Neuronal stem cell (in vitro differentiated cells): ENCODE results near the gene ABHD3.
A peak's percentile ranks its signal among the peaks of the same experiment; 100 is the strongest.
"Not testable (repeated sequence)": the region's sequence is repeated elsewhere in the genome, so short reads cannot be mapped to it uniquely, and the experiment has no call there.

Experiments
- DNase-seq: peaks from one replicate; pipeline ENCODE4 v3.0.0-alpha.2; 2013; ENCODE audit warnings: low spot score
- H2AFZ ChIP-seq: one replicate; pipeline ENCODE4 v1.6.1; 2013; ENCODE audit warnings: mild to moderate bottlenecking, low read length, inconsistent platforms
- H2AK5ac ChIP-seq: 2 replicates; pipeline ENCODE4 v1.6.1; 2013; ENCODE audit warnings: low read depth, mild to moderate bottlenecking, inconsistent platforms, low read length, moderate library complexity, mixed read lengths
- H2BK120ac ChIP-seq: 2 replicates; pipeline ENCODE4 v1.6.1; 2013; ENCODE audit warnings: low read depth, mild to moderate bottlenecking, inconsistent platforms, low read length, moderate library complexity, mixed read lengths
- H2BK12ac ChIP-seq: one replicate; pipeline ENCODE4 v1.6.1; 2013; ENCODE audit warnings: low read length, inconsistent platforms
- H2BK15ac ChIP-seq: 2 replicates; pipeline ENCODE4 v1.6.1; 2013; ENCODE audit warnings: mild to moderate bottlenecking, low read length, inconsistent platforms, mixed read lengths
- H2BK5ac ChIP-seq: one replicate; pipeline ENCODE4 v1.6.1; 2013; ENCODE audit warnings: inconsistent platforms, mild to moderate bottlenecking, low read length, moderate library complexity
- H3K14ac ChIP-seq: one replicate; pipeline ENCODE4 v1.6.1; 2013; ENCODE audit warnings: low read length, inconsistent platforms
- H3K18ac ChIP-seq: 2 replicates; pipeline ENCODE4 v1.6.1; 2013; ENCODE audit warnings: low read length, inconsistent platforms
- H3K23ac ChIP-seq: 2 replicates; pipeline ENCODE4 v1.6.1; 2013; ENCODE audit warnings: low read depth, mild to moderate bottlenecking, mixed read lengths, low read length, inconsistent platforms; ENCODE audit not compliant: poor library complexity
- H3K27ac ChIP-seq: replicated peaks from 3 replicates; pipeline ENCODE4 v1.5.1; 2013; ENCODE audit warnings: low read length, inconsistent platforms
- H3K27me3 ChIP-seq, 3 experiments: 2 replicates each; pipeline ENCODE4 v1.6.1; 2013; ENCODE audit warnings: low read length in 3 of 3, mild to moderate bottlenecking in 2 of 3, inconsistent platforms in 1 of 3, low read depth in 1 of 3, mixed read lengths in 1 of 3, moderate library complexity in 1 of 3; ENCODE audit not compliant: control insufficient read depth in 3 of 3, insufficient read depth in 3 of 3
- H3K36me3 ChIP-seq, 2 donors: replicated peaks in 1 of 2; 2 replicates each; pipeline ENCODE4 v1.6.1; 2013; ENCODE audit warnings: low read length in 2 of 2; ENCODE audit not compliant: control insufficient read depth in 2 of 2, insufficient read depth in 2 of 2
- H3K4ac ChIP-seq: 2 replicates; pipeline ENCODE4 v1.6.1; 2013; ENCODE audit warnings: inconsistent platforms, mild to moderate bottlenecking, low read length, moderate library complexity
- H3K4me1 ChIP-seq, 2 donors: 1 replicate in 1 of 2; 2 replicates in 1 of 2; pipeline ENCODE4 v1.6.1; 2013; ENCODE audit warnings: low read length in 2 of 2, low read depth in 1 of 2; ENCODE audit not compliant: control insufficient read depth in 2 of 2, insufficient read depth in 1 of 2
- H3K4me2 ChIP-seq: one replicate; pipeline ENCODE4 v1.6.1; 2013; ENCODE audit warnings: mild to moderate bottlenecking, low read length, inconsistent platforms; ENCODE audit not compliant: insufficient read depth, poor library complexity, severe bottlenecking
- H3K4me3 ChIP-seq, 2 donors: 2 replicates each; pipeline ENCODE4 v1.5.1; 2013; ENCODE audit warnings: low read length in 2 of 2, mild to moderate bottlenecking in 2 of 2, inconsistent platforms in 1 of 2, moderate library complexity in 1 of 2
- H3K79me1 ChIP-seq: one replicate; pipeline ENCODE4 v1.6.1; 2013; ENCODE audit warnings: low read depth, mild to moderate bottlenecking, inconsistent platforms, low read length, moderate library complexity
- H3K9ac ChIP-seq: one replicate; pipeline ENCODE4 v1.6.1; 2013; ENCODE audit warnings: mild to moderate bottlenecking, low read depth, low read length, inconsistent platforms; ENCODE audit not compliant: poor library complexity
- H3K9me3 ChIP-seq, 2 donors: replicated peaks in 1 of 2; 2 replicates each; pipeline versions ENCODE3 to v1.6.1; 2013; ENCODE audit warnings: low read length in 2 of 2, mild to moderate bottlenecking in 2 of 2, inconsistent platforms in 1 of 2, low read depth in 1 of 2, mixed read lengths in 1 of 2, moderate library complexity in 1 of 2; ENCODE audit not compliant: control insufficient read depth in 2 of 2, insufficient read depth in 1 of 2
- H4K8ac ChIP-seq: one replicate; pipeline ENCODE4 v1.6.1; 2013; ENCODE audit warnings: low read depth, mild to moderate bottlenecking, inconsistent platforms, low read length, moderate library complexity
- H4K91ac ChIP-seq: one replicate; pipeline ENCODE4 v1.6.1; 2013; ENCODE audit warnings: low read length, low read depth, mild to moderate bottlenecking, inconsistent platforms; ENCODE audit not compliant: poor library complexity
- WGBS, 2 donors: extraction: QIAGEN DNeasy Blood & Tissue Kit; methylation state at CpG; one replicate each; pipeline ENCODE4 v1.1.7; 2013; ENCODE audit warnings: missing lambda C conversion rate in 2 of 2, mixed read lengths in 1 of 2; ENCODE audit not compliant: insufficient read length in 2 of 2, insufficient replicate concordance in 1 of 2; ENCODE audit errors: extremely low coverage in 2 of 2; 5-methylcytosine and 5-hydroxymethylcytosine counted together

Gene ABHD3

DNA sequence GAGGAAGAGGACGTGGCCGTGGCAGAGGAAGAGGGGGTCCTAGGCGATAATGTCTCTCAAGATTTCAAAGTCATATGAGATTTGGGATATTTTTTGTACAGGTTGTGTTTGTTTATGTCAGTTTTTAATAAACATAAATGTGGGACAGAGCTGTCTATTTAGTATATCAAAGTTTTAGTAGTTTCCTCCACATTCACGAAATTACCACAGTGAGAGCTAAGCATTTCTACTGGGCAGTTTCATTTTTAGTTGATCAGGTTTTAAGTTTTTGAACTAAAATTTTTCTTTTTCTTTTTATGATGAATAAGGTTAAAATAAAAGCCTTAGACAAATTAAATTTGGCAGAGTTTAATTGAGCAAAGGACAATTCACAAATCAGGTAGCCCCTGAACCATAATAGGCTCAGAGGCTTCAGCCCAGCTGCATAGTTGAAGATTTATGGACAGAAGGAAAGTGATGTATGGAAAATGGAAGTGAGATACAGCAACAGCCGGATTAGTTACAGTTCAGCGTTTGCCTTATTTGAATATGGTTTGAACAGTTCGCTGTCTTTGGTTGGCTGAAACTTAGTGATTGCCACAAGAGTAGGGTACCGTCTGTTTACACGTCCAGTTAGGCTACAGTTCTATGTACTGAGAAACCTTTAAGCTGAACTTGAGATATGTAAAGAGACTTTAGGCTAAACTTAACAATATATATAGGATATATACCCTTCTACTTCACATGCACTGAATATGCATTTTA lies 75.3 kb downstream of the ABHD3 start:
- H3K4ac ChIP-seq: no peak overlapping the region
- no peaks in the 10 kb centered on the region for H3K4me1 ChIP-seq
- H3K18ac ChIP-seq: no peak overlapping the region
- H3K9me3 ChIP-seq: no peaks in the 10 kb centered on the region
- no peak overlapping the region for H3K9ac ChIP-seq
- no peak overlapping the region for H4K91ac ChIP-seq
- no peak for DNase-seq
- no peak overlapping the region for H3K4me3 ChIP-seq
- peaks cover 13 to 98% of the 10 kb centered on the region in 2 donors for H3K36me3 ChIP-seq
- no peak overlapping the region for H3K23ac ChIP-seq
- H3K4me2 ChIP-seq: no peak overlapping the region
- no peak overlapping the region for H2AFZ ChIP-seq
- no peak overlapping the region for H4K8ac ChIP-seq
- H2BK5ac ChIP-seq: no peak overlapping the region
- H3K79me1 ChIP-seq: peaks cover 5% of the 10 kb centered on the region
- H2BK15ac ChIP-seq: no peak overlapping the region
- H2AK5ac ChIP-seq: no peak overlapping the region
- no peak overlapping the region for H3K27ac ChIP-seq
- no peak overlapping the region for H2BK12ac ChIP-seq
- H3K27me3 ChIP-seq: no peaks in the 10 kb centered on the region
- no peak overlapping the region for H3K14ac ChIP-seq
- WGBS, 2 donors: no CpG with 5 or more reads among the region's 9 CpGs
- H2BK120ac ChIP-seq: no peak overlapping the region

DNA sequence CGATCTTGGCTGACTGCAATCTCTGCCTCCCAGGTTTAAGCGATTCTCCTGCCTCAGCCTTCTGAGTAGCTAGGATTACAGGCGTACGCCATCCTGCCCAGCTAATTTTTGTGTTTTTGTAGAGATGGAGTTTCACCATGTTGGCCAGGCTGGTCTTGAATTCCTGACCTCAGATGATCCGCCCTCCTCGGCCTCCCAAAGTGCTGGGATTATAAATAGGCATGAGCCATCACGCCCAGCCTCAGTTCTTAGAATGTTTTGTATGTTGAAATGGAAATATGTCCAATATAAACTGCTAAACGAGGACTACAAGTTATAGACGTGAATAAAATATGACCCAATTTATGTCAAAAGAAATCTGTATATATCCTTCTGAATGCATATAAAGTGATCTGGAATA lies 82.9 kb downstream of the ABHD3 start:
- WGBS, 2 donors: no CpG with 5 or more reads among the region's 9 CpGs
- not testable (repeated sequence) for H2AFZ ChIP-seq, H3K4ac ChIP-seq, H3K4me1 ChIP-seq, H3K4me3 ChIP-seq, H3K4me2 ChIP-seq, H2BK15ac ChIP-seq, H2BK120ac ChIP-seq, H4K91ac ChIP-seq, H4K8ac ChIP-seq, H2BK5ac ChIP-seq, H3K27me3 ChIP-seq, H3K14ac ChIP-seq, H3K18ac ChIP-seq, H3K79me1 ChIP-seq, H2BK12ac ChIP-seq, H3K9ac ChIP-seq, H3K23ac ChIP-seq, H3K27ac ChIP-seq, DNase-seq, H2AK5ac ChIP-seq
- Histone ChIP-seq H3K9me3 (peaks cover 0 to 15% of the 10 kb centered on the region in 2 donors), H3K36me3 (peaks cover 14 to 96% of the 10 kb centered on the region in 2 donors)

DNA sequence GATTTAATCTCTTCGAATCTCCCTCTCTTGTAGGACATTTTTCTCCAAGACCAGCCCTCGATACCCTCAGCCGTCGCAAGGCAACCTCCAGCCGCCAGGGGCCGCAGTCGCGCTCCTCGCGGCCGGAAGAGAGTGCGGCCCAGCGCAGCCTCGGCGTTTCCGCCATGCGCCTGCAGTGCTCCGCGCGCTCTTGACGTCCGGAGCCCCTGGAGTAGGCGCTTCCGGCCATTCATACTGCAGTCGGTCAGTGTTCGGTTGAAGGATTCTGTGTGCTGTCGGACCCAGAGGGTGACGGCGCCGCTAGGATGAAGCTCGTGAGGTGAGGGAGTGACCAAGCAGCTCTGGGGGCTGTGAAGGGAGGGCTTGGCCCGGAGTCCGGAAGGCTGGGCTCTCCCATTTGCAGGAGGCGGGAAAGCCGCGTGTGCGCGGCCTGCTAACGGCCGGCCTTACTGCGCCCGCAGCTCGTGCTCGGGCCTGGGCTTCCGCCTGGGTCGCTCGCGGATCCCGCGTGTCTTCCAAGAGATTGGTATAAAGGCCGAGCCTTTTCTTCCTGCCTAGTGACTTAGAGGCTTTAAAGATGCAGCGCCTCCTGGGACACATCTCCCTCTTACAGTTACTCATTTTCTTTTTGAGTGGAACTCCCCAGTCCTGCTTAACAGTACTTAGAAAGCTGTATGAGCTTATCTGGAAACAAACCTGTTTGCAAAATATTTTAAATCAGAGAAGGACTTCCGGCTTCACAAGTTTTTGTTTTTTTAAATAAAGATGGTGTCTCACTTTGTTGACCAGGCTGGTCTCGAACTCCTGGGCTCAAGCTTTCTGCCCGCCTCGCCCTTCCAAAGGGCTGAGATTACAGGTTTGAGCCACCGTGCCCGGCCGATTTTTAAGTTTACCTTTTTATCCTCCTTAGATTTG lies 92.2 kb downstream of the ABHD3 start, which contains the start of gene SNRPD1:
SNRPD1 (plus strand) TSS at position 190 of the 915 bp plus-strand sequence; CDS start at position 306, 116 bp downstream.
- peak within 1 kb of the TSS; percentile 95 for H3K23ac ChIP-seq
- H3K27me3 ChIP-seq: no peaks in the 10 kb centered on the region
- H2AK5ac ChIP-seq: no peak within 1 kb of the TSS
- H3K79me1 ChIP-seq: no peaks in the 10 kb centered on the region
- H3K27ac ChIP-seq: peak within 1 kb of the TSS; percentile 90
- H3K4ac ChIP-seq: no peak within 1 kb of the TSS
- peak within 1 kb of the TSS; percentile 98 for H3K18ac ChIP-seq
- DNase-seq: peak; percentile 84
- peak within 1 kb of the TSS; percentile 89 for H3K14ac ChIP-seq
- peaks cover 0 to 23% of the 10 kb centered on the region in 2 donors for H3K9me3 ChIP-seq
- peak within 1 kb of the TSS; percentile 91 to 94 for H3K4me3 ChIP-seq
- H2BK120ac ChIP-seq: no peak within 1 kb of the TSS
- H3K4me2 ChIP-seq: peak within 1 kb of the TSS; percentile 42
- H4K91ac ChIP-seq: peak within 1 kb of the TSS; percentile 30
- peak within 1 kb of the TSS; percentile 89 for H2AFZ ChIP-seq
- WGBS, 2 donors: no CpG with 5 or more reads among the region's 59 CpGs
- H3K36me3 ChIP-seq: peaks cover 6 to 42% of the 10 kb centered on the region in 2 donors
- no peak within 1 kb of the TSS for H4K8ac ChIP-seq
- H3K4me1 ChIP-seq: peaks cover 2 to 4% of the 10 kb centered on the region in 2 donors
- H2BK15ac ChIP-seq: no peak within 1 kb of the TSS
- H2BK12ac ChIP-seq: peak within 1 kb of the TSS; percentile 22
- H2BK5ac ChIP-seq: peak within 1 kb of the TSS; percentile 87
- H3K9ac ChIP-seq: peak within 1 kb of the TSS; percentile 86
